HG03558 (cell line): Measurements from ENCODE around the gene SZT2.
"Not testable (repeated sequence)": the region's sequence is repeated elsewhere in the genome, so short reads cannot be mapped to it uniquely, and the experiment has no call there.

Experiments
- ATAC-seq: cut with Tn5 transposase; IDR thresholded peaks from one replicate; pipeline ENCODE4 v1.9.1; 2021; ENCODE audit warnings: moderate number of reproducible peaks; ENCODE audit not compliant: unreplicated experiment; ENCODE audit errors: extremely low read depth

SZT2 gene

GRCh38 chr1:43475611-43476401, 86.1 kb downstream of the SZT2 start:
- ATAC-seq: not testable (repeated sequence)

- no peak for ATAC-seq
Observed at GRCh38 chr1:43477716-43478115, 88.0 kb downstream of the SZT2 start.

GRCh38 chr1:43479414-43479813, 89.7 kb downstream of the SZT2 start:
- no peak for ATAC-seq

GRCh38 chr1:43481491-43481890, 91.8 kb downstream of the SZT2 start:
- ATAC-seq: no peak

- ATAC-seq: no peak
Observed at GRCh38 chr1:43482215-43482614, 92.5 kb downstream of the SZT2 start.

GRCh38 chr1:43484367-43484766, 94.7 kb downstream of the SZT2 start:
- no peak for ATAC-seq

- ATAC-seq: no peak
Observed at GRCh38 chr1:43488165-43488564, 98.5 kb downstream of the SZT2 start.

GRCh38 chr1:43491061-43491460, 101.4 kb downstream of the SZT2 start:
- ATAC-seq: no peak

- ATAC-seq: no peak
Observed at GRCh38 chr1:43492826-43493225, 103.1 kb downstream of the SZT2 start.

- no peak for ATAC-seq
Observed at GRCh38 chr1:43493661-43494450, 104.2 kb downstream of the SZT2 start.

GRCh38 chr1:43495204-43495603, 105.5 kb downstream of the SZT2 start:
- no peak for ATAC-seq

GRCh38 chr1:43499898-43500297, 110.2 kb downstream of the SZT2 start:
- no peak for ATAC-seq

GRCh38 chr1:43501806-43502205, 112.1 kb downstream of the SZT2 start:
- not testable (repeated sequence) for ATAC-seq

GRCh38 chr1:43503534-43503933, 113.8 kb downstream of the SZT2 start:
- ATAC-seq: no peak
